ENCODE measurements around the gene NECAB3.

NECAB3 gene

GRCh38 chr20:33677991-33678702 lies 3.9 kb upstream of the NECAB3 start:
- DNase-seq (ENCODE audit: low read depth) = no peak

GRCh38 chr20:33676652-33677645 lies 2.7 kb upstream of the NECAB3 start:
- DNase-seq (ENCODE audit: low read depth) = no peak

GRCh38 chr20:33676121-33676520 lies 1.9 kb upstream of the NECAB3 start:
- no peak for DNase-seq (ENCODE audit: low read depth)

- DNase-seq (ENCODE audit: low read depth) = no peak
Observed at GRCh38 chr20:33675136-33675959, 1.1 kb upstream of the NECAB3 start.

GRCh38 chr20:33673410-33674293 lies 576 bp downstream of the NECAB3 start:
- no peak for DNase-seq (ENCODE audit: low read depth)

GRCh38 chr20:33673114-33673409 lies 1.2 kb downstream of the NECAB3 start:
- no peak for DNase-seq (ENCODE audit: low read depth)

GRCh38 chr20:33672426-33673113 lies 1.7 kb downstream of the NECAB3 start:
- no peak for DNase-seq (ENCODE audit: low read depth)

GRCh38 chr20:33671573-33672288 lies 2.5 kb downstream of the NECAB3 start:
- DNase-seq (ENCODE audit: low read depth) = no peak

- no peak for DNase-seq (ENCODE audit: low read depth)
Observed at GRCh38 chr20:33670715-33671499, 3.3 kb downstream of the NECAB3 start.

GRCh38 chr20:33669873-33670640 lies 4.2 kb downstream of the NECAB3 start:
- no peak for DNase-seq (ENCODE audit: low read depth)

- DNase-seq (ENCODE audit: low read depth) = no peak
Observed at GRCh38 chr20:33669224-33669623, 5.0 kb downstream of the NECAB3 start.

- DNase-seq (ENCODE audit: low read depth) = no peak
Observed at GRCh38 chr20:33668466-33669155, 5.6 kb downstream of the NECAB3 start.

GRCh38 chr20:33667676-33668465 lies 6.4 kb downstream of the NECAB3 start:
- no peak for DNase-seq (ENCODE audit: low read depth)

GRCh38 chr20:33667245-33667675 lies 7.0 kb downstream of the NECAB3 start:
- DNase-seq (ENCODE audit: low read depth) = no peak

- DNase-seq (ENCODE audit: low read depth) = peak; percentile 90
Observed at GRCh38 chr20:33666293-33667244, 7.7 kb downstream of the NECAB3 start, which contains the start of gene ACTL10. TSS of gene ACTL10 (plus strand) at chr20:33666943. CDS start at chr20:33667498, 555 bp downstream.

GRCh38 chr20:33664762-33665144 lies 9.5 kb downstream of the NECAB3 start:
- DNase-seq (ENCODE audit: low read depth) = no peak
